HG02884 (cell line): ENCODE data around the gene USE1.

Source experiments
- ATAC-seq: cut with Tn5 transposase; IDR thresholded peaks from one replicate; pipeline ENCODE4 v1.9.1; 2021; ENCODE audit warnings: mild to moderate bottlenecking, moderate library complexity; ENCODE audit not compliant: unreplicated experiment

USE1 gene

DNA sequence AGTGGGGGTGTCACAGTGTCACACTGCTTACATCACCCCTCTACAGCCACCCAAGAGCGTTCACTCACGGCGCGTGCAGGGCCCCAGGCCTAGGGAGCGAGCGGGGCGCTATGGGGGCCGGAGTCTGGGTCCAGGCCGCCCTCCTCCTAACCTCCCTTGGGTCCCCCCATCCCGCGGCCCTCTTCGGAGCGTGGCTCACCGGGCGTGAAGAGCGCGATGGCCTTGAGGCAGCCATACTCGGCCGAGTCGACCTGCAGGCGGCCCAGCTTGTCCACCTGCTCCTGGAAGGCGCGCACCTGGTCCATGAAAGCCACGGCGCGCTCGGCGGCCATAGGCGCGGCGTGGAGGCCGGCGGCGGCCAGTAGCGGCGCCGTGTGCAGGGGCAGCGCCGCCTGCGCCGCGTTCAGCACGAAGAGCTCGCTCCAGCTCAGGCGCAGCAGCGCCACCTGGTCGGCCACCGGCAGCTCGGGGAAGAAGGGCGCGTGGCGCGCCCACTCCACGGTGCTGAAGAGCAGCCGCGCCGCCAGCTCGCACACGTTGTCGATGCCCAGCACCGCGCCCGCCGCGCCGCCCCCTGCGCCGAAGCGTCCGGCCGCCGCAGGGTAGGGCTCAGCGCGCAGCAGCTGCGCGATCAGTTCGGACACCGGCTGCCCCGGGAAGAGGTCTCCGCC is 20.3 kb downstream of the USE1 start:
- no peak for ATAC-seq

DNA sequence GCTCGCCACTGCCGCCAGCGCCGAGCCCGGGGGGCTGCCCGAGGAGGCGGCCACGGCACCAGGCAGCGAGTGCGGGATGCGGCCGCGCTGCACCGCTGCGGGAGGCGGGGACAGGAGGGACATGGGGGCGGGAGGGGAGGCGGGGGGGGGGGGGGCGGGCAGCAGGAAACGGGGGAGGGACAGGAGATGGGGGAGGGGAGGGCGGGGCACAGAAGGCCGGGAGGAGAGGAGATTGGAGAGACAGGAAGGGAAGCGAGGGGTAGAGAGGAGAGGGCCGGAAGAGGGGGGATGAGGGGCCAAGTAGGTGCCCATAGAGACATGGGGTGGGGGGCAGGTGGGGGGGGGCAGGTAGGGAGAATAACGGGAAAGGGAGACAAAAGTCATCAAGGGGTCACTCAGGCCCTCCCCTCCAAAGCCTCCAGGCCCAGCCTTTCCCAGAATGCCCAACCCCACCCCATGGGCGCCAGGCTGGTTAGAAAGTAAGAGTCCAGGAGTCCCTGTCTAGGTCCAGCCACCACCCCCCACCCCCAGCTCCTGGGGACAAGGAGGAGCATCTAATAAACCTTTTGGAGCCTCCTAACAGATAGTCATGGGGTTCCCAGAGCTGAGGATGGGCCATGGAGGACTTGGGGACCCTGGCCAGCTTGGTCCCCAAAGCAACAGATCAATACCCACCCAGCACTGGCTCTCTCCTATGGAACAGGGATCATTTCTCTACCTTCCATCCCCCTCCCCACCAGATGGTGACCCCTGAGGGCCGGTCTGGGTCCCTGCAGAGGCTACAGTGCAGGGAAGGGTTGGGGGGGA is 21.0 kb downstream of the USE1 start:
- no peak for ATAC-seq

DNA sequence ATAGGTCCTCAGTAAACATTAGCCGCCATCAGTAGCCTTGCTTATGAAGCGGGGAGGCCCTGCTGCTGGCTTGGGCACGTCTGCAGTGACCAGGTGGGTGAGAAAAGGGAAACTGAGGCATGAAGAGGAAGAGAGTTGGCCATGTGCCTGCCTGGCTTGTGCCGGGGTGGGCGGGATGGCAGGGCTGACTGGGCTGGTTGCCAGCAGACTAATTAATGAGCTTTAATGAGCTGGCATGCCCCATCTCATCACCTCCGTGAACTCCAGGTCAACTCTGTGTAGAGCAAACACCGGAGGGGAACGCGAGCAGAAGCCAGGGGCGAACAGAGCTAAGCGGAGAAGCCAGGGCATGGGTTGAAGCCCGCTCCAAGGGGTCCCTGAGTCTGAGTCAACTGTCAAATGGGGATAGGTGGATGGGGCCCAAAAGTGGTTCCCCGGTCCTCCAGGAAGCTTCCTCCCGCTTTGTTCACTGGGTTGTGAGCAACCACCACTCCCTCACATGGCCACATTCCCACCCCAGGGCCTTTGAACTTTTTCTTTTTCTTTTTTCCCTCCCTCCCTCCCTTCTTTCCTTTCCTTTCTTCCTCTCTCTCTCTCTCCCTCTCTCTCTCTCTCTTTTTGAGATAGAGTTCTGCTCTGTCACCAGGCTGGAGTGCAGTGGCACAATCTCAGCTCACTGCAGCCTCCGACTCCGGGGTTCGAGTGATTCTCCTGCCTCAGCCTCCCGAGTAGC is 21.8 kb downstream of the USE1 start:
- ATAC-seq = no peak

DNA sequence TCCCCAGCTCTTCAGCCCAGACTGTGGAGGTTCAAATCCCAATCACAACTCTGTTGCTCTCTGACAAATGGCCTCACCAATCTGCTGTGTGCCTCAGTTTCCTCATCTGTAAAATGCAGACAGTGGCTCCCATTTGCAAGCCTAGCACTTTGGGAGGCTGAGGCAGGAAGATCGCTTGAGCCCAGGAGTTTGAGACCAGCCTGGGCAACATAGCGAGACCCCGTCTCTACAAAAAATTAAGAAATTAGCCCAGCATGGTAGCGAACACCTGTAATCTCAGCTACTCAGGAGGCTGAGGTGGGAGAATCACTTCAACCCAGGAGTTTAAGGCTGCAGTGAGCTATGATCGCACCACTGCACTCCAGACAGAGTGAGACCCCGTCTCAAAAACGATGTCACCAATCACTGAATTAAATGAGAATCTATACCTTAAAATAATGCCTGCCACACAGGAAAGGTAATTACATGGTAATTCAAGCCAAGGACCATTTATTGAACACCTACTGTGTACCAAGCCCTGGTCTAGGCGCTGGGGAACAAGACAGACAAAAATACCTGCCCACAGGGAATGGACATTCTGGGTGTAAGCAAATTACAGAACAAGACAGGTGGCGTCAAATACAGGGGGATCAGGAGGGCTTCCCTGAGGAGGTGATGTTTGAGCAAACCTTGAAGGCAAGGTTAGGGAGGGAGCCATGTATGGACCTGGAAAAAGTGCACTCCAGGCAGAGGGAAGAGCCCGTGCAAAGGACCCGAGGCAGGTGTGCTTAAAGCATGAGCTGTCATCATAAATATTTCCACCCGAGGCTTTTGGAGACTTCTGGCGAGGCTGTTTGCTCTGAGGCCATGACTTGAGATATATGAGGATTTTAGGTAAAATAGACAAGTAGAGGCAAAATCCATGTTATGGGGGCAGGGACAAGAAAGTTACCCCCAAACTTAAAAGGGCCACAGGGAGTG is 22.9 kb downstream of the USE1 start:
- no peak for ATAC-seq

DNA sequence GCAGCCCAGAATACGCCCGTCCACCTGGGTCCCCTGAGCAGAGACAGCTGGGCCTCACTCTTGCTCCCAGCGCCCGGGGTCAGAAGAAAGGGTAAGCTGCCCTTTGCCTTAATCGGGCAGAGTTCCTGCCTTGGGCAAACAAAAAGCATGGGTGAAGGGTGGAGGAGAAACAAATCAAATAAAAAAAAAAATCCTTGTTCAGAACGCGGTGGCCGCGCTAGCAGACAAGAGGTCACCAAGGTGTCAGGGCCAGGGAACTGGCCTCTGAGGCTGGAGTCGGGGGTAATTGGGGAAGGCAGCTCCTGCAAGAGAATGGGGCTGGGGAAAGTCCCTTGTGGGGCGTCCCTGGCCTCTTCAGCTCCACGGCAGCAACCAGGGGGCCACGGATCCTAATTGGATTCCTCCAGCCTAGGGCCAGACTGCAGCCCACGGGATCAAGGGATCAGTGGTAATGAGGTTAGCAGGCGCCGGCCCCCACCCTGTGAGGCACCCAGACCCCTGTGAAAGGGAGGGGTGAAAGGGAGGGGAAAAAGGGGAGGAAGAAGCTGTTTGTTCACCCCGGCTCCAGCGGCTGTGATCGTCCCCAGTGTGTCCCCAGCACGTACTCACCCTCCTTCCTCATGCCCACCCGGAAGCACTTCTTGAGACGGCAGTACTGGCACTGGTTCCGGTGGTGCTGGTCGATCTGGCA is 25.1 kb downstream of the USE1 start:
- no peak for ATAC-seq

DNA sequence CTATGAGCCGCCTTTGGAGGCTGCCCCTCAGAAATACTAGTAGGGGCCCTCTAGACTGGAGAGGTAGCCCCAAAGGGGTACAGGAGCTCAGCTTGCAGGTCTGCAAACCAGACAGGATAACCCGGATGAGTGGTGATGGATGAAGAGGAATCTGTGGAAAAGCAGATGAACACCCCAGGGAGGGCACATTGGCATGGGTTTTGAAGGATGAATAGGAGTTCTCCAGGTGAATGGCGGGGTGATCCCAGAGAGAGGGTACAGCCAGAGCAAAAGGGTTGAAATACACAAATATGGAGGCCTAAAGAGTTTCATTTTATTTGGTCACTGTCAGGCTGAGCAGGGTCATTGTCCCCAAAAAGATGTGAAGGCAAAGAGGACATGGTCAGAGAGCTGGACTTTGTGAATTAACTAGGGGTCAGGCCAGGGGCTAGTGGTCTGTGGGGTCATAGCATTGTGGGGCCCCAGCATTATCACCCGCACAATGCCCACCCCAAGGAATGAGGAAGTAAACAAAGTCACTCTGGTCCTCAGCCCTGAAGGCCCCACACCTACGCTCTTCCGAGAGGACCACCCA is 25.8 kb downstream of the USE1 start:
- no peak for ATAC-seq

DNA sequence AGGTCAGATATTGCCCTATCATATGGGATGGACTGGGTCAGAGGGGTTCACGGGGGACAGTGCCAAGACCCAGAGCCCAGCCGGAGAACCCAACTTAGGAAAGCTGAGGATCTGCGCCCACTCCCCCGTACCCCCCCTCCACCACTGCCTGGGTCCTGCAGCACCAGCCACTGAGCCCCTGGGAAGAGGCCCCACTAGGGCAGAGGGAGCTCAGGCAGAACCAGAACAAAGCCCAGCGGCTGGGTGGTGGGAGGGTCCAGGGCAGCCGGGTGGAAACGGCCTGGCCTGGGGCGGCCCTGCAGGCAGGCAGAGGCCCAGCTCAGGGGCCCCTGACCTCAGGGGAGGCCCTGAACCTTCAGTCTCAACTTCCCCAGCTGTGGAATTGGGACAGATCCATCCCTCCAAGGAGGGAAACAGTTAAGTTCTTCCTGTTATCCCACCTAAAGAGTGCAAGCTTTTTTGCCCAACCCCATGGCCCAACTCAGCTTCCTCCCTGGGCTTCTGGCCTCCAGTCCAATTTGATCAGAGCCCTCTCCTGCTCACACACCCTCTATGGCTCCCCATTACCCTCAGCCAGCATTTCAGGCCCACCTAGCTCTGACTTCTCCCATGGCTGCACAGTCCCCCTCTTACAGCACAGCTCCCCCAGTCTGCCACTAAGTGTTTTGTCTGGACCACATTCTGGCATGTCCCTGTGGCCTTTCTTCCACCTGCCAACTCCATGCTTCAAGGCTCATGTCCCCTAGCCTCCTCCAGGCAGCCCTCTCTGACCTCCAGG is 27.5 kb downstream of the USE1 start:
- ATAC-seq = no peak

DNA sequence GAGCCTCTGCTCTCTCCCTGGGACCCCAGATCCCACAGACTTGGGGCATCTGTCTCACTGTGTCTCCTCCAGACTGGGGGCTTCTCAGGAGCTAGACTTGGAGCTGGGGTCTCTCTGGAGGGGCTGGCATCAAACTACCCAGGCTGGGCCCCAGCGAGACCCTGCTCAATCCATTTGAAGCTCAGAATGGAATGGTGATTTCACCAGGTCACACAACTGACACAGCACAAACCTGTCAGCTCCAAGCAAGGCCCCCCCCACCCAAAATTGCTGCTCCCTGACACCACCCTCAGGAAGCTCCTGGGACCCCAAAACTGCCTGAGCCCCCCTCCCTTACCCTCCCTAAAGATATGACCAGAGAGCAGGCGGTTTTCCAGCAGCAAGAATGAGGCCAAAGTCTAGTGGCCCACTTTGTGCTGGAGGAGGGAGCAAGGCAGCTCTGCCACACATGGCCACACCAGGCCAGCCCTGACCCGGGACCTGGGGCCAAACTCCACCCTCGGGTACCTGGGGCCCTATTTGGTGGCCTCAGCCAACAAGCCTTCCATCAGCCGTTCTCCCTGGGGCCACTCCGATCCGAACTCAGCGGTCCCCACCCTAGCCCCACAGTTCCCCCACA is 28.2 kb downstream of the USE1 start:
- ATAC-seq = no peak

DNA sequence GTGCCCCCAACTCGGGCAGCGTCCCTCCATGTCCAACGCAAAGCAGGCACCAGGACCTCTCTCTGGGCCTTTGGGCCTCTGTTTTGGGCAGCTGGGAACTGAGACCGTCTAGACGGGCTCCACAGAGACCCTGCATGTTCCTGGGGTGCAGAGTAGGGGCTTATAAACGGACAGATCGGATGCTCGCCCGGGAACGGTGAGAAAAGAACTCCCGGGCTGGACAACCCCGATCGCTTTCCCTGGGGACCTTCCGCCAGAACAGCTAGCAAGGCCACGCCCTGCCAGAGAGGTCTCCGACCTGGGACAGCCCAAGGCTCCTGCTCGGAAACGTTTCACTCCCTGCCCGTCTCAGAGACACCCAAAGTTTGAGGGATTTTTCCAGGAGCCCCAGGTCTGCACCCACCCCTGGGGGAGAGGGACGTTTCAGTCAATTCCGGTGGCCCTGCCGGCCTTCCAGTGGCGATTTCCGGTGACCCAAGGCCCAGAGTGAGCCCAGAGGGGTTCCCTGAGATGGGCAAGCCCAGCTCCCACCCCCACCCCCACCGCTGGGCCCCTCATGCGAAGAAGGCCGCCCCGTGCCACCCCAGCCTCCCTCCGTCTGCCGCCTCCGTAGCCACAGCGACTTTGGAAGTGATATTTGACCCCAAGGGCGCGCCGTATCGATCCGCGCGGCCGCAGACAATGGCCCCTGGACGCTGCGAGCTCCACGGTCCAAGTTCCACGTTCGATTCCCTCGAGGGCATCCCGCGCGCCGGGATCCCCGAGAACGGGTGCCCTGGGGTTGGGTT is 28.9 kb downstream of the USE1 start:
- ATAC-seq = no peak

DNA sequence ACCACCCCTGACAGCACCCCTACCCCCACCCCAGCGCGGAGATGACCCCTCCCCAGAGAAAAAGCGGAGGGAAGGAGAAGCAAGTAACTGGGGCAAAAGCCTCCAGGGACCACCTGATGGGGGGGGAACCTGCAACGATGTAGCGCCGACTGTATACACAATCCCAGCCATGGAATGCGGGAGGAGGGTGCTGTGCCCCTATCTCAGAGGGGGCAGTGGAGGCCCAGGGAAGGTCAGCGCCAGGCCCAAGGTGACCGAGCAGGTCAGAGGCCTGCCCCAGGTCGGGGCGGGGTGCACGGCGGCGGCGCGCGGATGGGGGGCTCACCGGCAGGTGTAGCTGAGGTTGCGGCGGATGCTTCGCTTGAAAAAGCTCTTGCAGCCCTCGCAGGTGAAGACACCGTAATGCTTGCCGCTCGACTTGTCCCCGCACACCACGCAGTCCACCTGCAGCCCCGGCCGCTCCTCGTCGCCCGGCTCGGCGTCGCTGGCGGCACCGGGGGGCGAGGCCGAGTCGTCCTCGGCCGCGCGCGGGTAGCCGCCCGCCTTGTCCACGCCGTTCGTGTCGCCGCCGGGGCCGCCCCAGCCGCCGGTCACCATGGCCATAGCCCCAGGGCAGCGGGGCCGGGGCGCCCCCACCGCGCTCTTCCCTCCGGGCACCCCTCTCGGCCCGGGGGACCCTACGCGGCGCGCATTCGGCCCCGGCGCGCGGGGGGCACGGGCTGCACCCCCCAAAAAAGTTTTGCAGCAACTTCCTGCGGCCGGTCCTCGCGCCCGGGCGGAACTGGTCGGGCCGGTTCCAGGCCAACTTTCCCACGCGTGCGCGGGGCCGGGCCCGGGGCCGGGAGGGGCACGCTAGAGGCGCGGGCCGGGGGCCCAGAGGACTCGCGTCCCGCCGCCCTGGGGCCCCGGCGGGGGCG is 29.7 kb downstream of the USE1 start:
- ATAC-seq = no peak

DNA sequence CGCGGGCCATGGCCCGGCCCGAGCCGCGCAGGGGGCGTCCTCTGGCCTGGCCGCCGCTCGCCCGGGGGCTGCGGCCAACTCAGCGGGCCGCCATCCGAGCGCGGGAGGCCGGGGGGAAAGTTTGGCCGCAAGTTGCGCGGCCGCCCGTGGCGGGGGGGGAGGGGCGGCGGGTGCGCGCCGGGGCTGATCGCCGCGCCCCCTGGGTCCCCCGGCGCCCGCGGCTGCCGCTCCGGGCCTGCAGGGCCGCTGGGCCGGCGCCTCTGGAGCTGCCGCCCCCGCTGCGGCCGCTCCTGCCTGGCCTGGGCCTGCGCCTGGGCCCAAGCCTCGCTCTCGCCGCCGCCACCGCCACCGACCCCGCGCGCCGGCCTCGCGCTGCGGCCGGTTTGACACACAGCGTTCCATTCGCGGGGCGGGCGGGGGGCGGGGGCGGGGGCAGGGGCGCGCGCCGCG is 30.4 kb downstream of the USE1 start, which contains the start of gene NR2F6:
NR2F6 (minus strand) TSS at position 385 of the 450 bp plus-strand sequence. CDS start 699 bp downstream, outside the sequence.
- no peak for ATAC-seq

DNA sequence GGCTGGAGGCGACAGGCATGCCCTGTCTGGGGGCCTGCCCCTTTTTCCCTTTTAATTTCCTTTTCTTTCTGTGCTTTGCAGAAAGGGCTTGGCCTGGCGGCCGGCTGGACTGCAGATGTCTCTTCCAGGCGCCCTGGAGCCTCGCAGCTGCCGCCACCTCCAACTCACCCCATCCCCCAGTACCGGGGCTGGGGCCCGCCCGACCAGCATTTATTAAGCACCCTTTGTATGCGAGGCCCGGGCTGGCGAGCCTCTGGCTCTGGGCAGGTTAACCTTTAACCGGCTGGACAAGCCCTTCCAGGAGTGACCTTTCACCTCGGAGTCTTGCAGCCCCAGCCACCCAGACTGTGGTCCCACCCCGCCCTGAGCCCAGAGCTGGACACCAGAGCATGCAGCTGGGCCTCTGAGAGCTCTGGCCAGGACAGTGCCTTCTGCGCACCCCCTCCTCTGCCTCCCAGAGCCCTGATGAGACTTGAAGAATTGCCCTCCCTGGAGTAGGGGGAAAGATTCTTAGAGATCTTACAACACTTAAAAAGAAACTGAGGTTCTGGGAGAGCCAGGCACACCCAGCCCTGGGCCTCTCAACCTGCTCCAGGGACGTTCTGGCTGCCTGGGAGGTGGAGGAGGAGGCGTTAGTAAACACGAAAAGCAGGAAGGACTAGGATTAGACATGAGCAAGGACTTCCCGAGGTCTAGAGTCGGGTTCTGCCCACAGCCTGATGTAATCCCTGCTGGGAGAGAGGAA is 31.7 kb downstream of the USE1 start:
- no peak for ATAC-seq

DNA sequence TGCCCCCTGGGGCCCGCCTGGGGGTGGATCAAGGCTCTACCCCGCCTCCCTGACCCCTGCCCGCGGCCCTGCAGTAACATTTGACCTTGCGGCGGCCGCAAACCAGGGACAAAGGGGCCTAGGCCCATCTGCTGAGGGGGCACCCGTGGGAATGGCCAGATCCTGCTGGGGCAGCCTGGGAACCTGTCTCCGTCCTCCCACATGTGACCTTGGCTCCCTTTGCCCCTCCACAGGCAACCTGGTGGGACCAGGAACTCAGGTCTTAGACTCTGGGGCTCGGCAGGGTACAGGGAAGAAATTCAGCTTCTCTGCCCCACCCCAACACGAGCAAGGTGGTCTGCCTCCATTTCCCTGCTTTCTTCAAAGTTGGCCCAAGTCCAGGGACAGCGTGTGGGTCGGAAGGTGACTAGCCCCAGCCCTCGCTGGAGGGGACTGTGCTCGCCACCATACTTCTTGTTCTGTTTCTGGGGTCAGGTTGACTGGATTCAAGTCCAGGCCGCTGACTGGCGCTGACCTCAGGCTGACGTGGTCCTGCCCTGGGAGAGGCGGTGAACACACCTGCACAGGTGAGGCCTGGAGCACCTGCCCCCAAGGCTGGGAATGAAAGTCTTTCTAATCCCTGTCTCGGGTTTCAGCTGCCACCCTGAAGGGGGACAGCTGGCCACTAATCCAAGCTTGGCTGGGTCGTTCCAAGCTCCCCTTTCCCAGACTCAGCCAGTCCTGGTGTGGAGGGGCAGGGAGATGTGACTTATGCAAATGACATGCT is 33.0 kb downstream of the USE1 start:
- no peak for ATAC-seq

DNA sequence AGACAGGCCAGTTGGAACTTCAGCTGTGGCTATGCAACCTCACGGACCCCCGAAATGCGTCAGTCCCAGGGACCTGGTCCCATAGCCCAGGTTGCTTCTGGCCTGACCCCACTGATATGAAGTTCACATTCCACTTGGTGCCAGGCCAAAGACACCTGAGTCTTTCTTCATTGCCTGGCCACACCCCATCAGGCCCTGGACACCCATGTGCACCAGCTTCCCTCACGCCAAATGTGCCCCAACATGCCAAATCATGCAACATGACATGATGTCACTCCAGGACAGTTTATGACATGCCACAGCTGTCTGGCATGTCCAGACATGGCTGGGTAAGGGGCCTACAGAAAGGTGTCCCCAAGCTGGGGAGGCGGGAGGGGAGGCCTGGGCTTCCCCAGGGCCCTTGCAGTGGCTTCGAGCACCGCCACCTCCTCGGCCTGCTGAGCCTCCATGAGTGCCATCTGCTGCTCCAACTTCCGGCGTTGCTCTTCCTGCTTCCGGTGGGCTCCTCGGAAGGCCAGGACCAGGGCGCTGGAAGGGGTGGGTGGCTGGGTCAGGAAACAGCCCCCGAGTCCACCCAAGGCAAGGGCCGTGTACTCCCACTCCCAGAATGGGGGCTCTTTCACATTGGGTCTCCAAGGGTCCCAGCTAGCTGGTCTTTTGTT is 34.9 kb downstream of the USE1 start:
- no peak for ATAC-seq

DNA sequence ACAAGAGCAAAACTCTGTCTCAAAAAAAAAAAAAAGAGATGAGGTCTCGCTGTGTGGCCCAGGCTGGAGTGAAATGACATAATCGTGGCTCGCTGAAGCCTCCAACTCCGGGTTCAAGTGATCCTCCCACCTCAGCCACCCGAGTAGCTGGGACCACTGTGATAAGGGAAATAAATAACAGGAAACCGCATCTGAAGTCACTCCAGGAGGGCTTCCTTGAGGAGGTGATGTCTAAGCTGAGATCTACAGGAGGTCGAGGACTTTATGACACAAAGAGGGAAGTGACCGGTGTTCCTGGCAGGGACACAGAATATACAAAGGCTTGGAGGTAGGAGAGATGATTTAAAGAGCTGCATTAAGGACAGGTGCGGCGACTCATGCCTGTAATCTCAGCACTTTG is 39.5 kb downstream of the USE1 start:
- ATAC-seq = no peak
